Midbrain (tissue), 1 donor: ENCODE results near the gene S100A2.
A peak's percentile ranks its signal among the peaks of the same experiment; 100 is the strongest.

Experiments
- DNase-seq: peaks from one replicate; lab custom pipeline; 2025; lab: John Stamatoyannopoulos, UW

The S100A2 gene

GRCh38 chr1:153545067-153546055, 20.3 kb downstream of the S100A2 start, which contains the start of gene S100A4:
Gene S100A4 (minus strand): TSS chr1:153545806. CDS start chr1:153544794, 1,012 bp downstream.
- DNase-seq = peak; percentile 9

DNA sequence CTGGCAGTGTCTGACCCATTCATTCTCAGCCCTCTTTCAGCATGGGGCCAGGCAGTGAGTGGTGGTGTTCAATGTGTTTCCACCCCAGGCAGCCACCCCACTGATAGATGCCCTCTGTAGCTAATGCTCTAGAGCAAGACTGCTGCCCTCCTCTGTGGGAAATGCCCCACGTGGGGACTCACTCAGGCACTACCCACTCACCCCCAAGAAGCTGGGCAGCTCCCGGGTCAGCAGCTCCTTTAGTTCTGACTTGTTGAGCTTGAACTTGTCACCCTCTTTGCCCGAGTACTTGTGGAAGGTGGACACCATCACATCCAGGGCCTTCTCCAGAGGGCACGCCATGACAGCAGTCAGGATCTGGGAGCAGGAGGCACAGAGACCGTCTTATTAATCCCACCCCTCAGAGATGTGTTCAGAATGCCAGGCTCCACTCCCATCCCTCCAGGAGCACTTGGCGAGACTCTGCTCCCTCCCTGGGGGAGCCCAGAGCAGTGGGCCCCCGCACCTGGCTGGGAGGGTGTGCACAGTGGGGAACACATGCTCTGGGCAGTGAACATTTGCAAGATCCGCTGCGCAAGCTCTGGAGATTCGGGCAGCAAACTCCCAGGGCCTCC, 21.1 kb downstream of the S100A2 start:
- DNase-seq = no peak

DNA sequence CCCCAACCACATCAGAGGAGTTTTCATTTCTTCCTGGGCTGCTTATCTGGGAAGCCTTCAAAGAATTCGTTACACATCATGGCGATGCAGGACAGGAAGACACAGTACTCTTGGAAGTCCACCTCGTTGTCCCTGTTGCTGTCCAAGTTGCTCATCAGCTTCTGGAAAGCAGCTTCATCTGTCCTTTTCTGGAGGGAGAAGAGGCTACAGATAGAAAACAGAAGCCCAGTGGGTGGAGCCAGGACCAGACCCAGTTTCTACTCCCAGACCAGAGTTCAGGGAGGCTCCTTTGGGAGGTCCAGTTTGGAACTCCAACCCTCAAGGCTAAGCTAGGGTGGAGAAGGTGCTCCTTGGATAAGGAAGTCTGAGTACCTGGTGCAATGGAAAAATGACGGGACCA, 21.9 kb downstream of the S100A2 start:
- no peak for DNase-seq

DNA sequence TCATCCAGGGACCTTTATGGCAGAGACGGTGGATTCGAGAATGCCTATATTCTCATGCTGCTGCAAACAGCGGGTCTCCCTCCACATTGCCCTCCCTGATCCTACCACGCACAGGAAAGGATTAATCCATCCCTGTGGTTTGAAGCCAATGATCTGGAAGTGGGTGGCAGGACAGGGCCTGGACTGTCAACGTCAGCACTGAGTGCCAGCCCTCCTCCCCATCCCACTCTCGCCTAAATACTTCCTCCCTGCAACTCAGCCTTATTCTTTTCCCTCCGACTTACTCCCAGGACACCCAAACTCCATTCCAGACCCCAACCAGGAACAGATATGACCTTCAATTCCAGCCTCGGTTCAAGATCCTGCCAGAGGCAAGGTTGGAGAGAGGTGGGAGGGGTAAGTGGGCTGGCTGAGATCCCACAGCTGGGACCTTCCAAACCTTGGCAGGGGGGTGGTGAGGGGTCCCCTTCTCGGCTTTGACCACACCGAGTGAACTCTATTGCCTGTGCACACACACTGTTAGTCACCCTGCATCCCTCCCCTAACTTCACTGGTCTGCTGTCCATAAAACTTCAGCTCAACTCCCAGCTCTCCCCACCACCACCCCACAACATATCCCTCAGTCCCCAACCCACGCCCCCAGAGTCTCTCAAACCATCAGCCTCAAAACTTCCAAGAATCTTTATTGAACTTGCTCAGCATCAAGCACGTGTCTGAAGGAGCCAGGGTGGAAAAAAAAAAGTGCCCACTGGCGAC, 22.5 kb downstream of the S100A2 start:
- DNase-seq = no peak

- no peak for DNase-seq
These were observed 23.7 kb downstream of the S100A2 start for GRCh38 chr1:153541641-153542590.

GRCh38 chr1:153540394-153541361, 25.0 kb downstream of the S100A2 start, which contains the start of gene S100A5:
Gene S100A5 (minus strand): TSS chr1:153540934. CDS start chr1:153540191, 743 bp downstream.
- no peak for DNase-seq

DNA sequence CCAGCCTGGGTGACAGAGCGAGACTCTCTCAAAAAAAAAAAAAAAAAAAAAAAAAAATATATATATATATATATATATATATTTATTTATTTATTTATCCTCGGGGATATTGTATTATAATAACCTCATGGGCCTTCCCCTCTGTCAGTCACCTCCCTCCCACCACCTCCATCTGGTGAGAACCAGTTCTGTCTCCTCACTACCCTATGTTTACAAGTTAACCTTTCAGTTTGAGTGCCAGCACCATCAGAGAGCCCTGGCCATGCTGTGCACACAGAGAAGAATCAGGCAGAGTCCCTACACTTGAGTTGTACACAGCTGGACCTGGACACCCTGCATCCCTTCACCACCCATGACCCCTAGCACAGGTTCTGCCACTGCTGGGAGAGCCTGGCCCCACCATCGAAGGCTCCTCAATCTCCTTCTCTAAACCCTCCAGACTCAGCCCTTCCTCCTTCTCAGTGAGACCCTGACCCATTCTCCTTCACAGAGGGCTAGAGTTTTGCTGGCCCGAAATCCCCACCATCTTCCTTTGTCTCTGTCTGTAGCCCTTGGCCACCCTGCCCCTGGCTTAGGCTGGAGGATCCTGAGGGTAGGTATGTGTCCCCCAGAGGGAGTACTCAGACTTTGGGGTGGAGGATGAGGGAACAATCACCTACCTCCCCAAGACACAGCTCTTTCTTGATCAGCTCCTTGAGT, 26.1 kb downstream of the S100A2 start:
- DNase-seq = no peak

DNA sequence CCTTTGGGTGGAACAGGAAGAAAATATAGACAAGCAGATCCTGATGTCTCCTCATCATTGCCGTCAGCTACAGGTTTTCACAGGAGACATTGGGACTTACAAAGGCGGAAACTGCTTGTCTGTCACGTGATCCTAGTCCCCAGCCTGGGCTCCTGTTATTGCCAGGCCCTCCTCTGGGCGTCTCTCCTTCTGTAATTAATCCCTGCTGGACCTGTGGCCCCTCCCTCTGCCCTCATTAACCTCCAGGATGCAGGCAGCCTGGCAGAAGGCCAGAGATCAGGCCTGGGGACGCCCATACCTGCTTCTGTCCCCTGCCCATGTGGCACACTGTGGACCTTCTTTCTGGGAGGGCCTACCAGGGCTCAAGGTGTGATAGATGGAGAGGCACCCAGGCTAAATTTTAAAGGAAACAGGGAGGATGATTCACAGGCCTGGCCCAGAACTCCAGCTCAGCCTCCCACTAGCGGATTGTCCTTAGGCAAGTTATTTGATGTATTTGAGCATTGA, 27.3 kb downstream of the S100A2 start:
- DNase-seq = no peak

DNA sequence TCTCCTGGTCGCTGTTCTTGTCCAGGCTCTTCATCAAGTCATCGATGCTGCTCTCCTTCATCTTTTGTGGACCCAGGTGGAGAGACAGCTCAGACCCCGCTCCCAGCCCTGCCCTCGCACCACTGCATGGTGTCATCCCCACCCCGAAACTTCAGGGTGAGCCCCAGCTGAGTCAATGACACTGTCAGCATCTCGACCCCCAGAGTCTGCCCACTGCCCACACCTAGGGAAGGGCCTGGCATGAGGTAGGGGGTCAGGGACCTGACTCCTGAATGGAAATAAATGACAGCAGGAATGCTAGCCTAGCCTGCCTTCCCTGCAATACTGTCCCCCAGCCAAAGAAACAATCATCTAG, 28.3 kb downstream of the S100A2 start:
- DNase-seq = no peak

GRCh38 chr1:153536671-153537375, 28.8 kb downstream of the S100A2 start:
- no peak for DNase-seq

DNA sequence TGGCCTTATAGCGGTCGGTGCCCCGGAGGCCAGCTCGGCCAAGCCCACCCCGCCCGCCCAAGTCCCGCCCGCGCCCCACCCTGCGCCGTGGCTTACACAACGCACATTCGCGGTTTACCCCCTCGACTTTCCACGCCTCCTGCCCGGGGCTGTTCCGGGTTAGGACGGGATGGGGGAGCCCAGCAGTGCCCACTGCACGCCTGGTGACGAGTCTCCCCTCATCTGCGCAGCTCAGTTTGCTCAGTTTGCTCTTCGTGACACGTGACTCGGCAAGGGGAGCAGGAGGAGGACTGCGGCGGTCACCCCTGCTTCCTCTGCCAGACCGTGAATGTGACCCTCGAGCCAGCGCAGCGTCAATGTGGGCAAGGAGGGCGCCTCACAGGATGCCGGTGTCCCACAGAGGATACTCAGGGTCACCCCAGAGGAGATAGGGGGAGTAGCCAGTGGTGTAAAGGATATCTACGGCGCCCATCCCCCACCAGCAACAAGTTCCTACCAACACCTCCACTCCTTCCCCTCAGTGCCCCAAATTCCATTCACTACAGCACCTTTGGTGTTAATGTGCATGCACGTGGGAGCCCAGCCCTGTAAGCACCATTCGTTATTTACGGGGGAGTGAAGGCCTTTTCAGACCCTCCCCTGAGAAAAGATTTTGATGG, 29.5 kb downstream of the S100A2 start:
- DNase-seq = peak; percentile 49

GRCh38 chr1:153535242-153536011, 30.2 kb downstream of the S100A2 start, which contains the start of gene S100A6:
Gene S100A6 (minus strand): TSS chr1:153535991. CDS start chr1:153535339, 652 bp downstream.
- peak; percentile 15 for DNase-seq

- no peak for DNase-seq
These were observed 30.8 kb downstream of the S100A2 start for GRCh38 chr1:153534925-153535241.

DNA sequence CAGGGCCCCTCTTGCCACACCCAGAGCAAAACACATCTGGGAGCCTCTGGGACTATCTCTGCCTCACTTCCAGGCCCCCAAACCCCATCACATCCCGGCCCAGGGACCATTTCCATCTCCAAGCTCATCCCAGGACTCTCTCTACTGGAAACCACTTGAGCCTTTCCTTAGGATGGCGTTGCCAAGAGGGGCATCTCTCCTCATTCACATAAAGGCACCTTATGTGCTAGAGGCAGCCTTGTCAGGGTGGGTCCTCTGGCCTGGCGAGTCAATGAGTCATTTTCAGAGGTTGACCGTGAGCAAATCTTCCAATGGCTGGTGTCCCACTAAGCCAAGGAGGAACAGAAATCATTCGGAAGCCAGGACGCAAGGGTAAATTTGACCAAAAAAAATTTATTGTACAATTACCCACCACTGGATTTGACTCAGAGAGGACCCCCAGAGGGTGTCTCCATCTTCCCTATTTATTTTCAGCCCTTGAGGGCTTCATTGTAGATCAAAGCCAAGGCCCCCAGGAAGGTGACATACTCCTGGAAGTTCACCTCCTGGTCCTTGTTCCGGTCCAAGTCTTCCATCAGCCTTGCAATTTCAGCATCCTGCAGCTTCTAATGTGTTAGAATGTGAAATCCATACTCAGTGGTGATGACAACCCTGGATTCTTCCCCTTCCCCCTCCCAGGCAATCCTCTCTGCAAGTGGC, 31.3 kb downstream of the S100A2 start:
- DNase-seq = no peak

GRCh38 chr1:153533689-153534201, 31.9 kb downstream of the S100A2 start:
- no peak for DNase-seq
